ENCODE data around the gene RPL18A.

Gene RPL18A

GRCh38 chr19:17855280-17856152, 4.2 kb upstream of the RPL18A start:
- DNase-seq = peak; percentile 72 to 83 (median 78)
- peaks cover 8% of the 10 kb centered on the region for H3K4me1 ChIP-seq (ENCODE audit: control insufficient read depth, insufficient read depth, low read length, poor library complexity, severe bottlenecking)
- no peaks in the 10 kb centered on the region for H3K27me3 ChIP-seq (replicated peaks; ENCODE audit: control insufficient read depth, insufficient read depth, low read length, poor library complexity, severe bottlenecking)
- no peaks in the 10 kb centered on the region for H3K9me3 ChIP-seq (ENCODE audit: control insufficient read depth, low read length)
- no peak overlapping the region for H3K4me3 ChIP-seq (ENCODE audit: insufficient read depth, low read depth, low read length, poor library complexity, severe bottlenecking)
- H3K27ac ChIP-seq (ENCODE audit: insufficient read depth, low read length, poor library complexity, severe bottlenecking) = no peak overlapping the region
- no peaks in the 10 kb centered on the region for H3K36me3 ChIP-seq (ENCODE audit: control insufficient read depth, insufficient read depth, low read length)

- H3K4me3 ChIP-seq (ENCODE audit: insufficient read depth, low read depth, low read length, poor library complexity, severe bottlenecking) = peak overlapping the region; percentile 83
- H3K36me3 ChIP-seq (ENCODE audit: control insufficient read depth, insufficient read depth, low read length) = peaks cover 36% of the 10 kb centered on the region
- peaks cover 12% of the 10 kb centered on the region for H3K4me1 ChIP-seq (ENCODE audit: control insufficient read depth, insufficient read depth, low read length, poor library complexity, severe bottlenecking)
- peak overlapping the region; percentile 73 for H3K27ac ChIP-seq (ENCODE audit: insufficient read depth, low read length, poor library complexity, severe bottlenecking)
- no peaks in the 10 kb centered on the region for H3K27me3 ChIP-seq (replicated peaks; ENCODE audit: control insufficient read depth, insufficient read depth, low read length, poor library complexity, severe bottlenecking)
- H3K9me3 ChIP-seq (ENCODE audit: control insufficient read depth, low read length) = no peaks in the 10 kb centered on the region
- no peak for DNase-seq
Observed at GRCh38 chr19:17860331-17860992, 752 bp downstream of the RPL18A start.

- no peaks in the 10 kb centered on the region for H3K9me3 ChIP-seq (ENCODE audit: control insufficient read depth, low read length)
- H3K4me1 ChIP-seq (ENCODE audit: control insufficient read depth, insufficient read depth, low read length, poor library complexity, severe bottlenecking) = peaks cover 12% of the 10 kb centered on the region
- H3K36me3 ChIP-seq (ENCODE audit: control insufficient read depth, insufficient read depth, low read length) = peaks cover 36% of the 10 kb centered on the region
- peak overlapping the region; percentile 29 for H3K27ac ChIP-seq (ENCODE audit: insufficient read depth, low read length, poor library complexity, severe bottlenecking)
- H3K27me3 ChIP-seq (replicated peaks; ENCODE audit: control insufficient read depth, insufficient read depth, low read length, poor library complexity, severe bottlenecking) = no peaks in the 10 kb centered on the region
- H3K4me3 ChIP-seq (ENCODE audit: insufficient read depth, low read depth, low read length, poor library complexity, severe bottlenecking) = peak overlapping the region; percentile 83
- no peak for DNase-seq
Observed at GRCh38 chr19:17860993-17861360, 1.3 kb downstream of the RPL18A start.

GRCh38 chr19:17861542-17862402, 2.1 kb downstream of the RPL18A start:
- H3K36me3 ChIP-seq (ENCODE audit: control insufficient read depth, insufficient read depth, low read length) = peaks cover 36% of the 10 kb centered on the region
- DNase-seq = no peak
- no peaks in the 10 kb centered on the region for H3K9me3 ChIP-seq (ENCODE audit: control insufficient read depth, low read length)
- H3K4me1 ChIP-seq (ENCODE audit: control insufficient read depth, insufficient read depth, low read length, poor library complexity, severe bottlenecking) = peaks cover 12% of the 10 kb centered on the region
- no peaks in the 10 kb centered on the region for H3K27me3 ChIP-seq (replicated peaks; ENCODE audit: control insufficient read depth, insufficient read depth, low read length, poor library complexity, severe bottlenecking)
- H3K27ac ChIP-seq (ENCODE audit: insufficient read depth, low read length, poor library complexity, severe bottlenecking) = peak overlapping the region; percentile 29
- H3K4me3 ChIP-seq (ENCODE audit: insufficient read depth, low read depth, low read length, poor library complexity, severe bottlenecking) = no peak overlapping the region

GRCh38 chr19:17862711-17863519, 3.2 kb downstream of the RPL18A start:
- Histone ChIP-seq H3K36me3 (ENCODE audit: control insufficient read depth, insufficient read depth, low read length) (peaks cover 36% of the 10 kb centered on the region), H3K9me3 (ENCODE audit: control insufficient read depth, low read length) (no peaks in the 10 kb centered on the region), H3K4me3 (ENCODE audit: insufficient read depth, low read depth, low read length, poor library complexity, severe bottlenecking) (no peak overlapping the region), H3K4me1 (ENCODE audit: control insufficient read depth, insufficient read depth, low read length, poor library complexity, severe bottlenecking) (peaks cover 12% of the 10 kb centered on the region), H3K27ac (ENCODE audit: insufficient read depth, low read length, poor library complexity, severe bottlenecking) (no peak overlapping the region), H3K27me3 (replicated peaks; ENCODE audit: control insufficient read depth, insufficient read depth, low read length, poor library complexity, severe bottlenecking) (no peaks in the 10 kb centered on the region)
- DNase-seq = no peak

GRCh38 chr19:17863520-17864182, 3.9 kb downstream of the RPL18A start:
- Histone ChIP-seq H3K9me3 (ENCODE audit: control insufficient read depth, low read length) (no peaks in the 10 kb centered on the region), H3K27me3 (replicated peaks; ENCODE audit: control insufficient read depth, insufficient read depth, low read length, poor library complexity, severe bottlenecking) (no peaks in the 10 kb centered on the region), H3K36me3 (ENCODE audit: control insufficient read depth, insufficient read depth, low read length) (peaks cover 36% of the 10 kb centered on the region), H3K4me3 (ENCODE audit: insufficient read depth, low read depth, low read length, poor library complexity, severe bottlenecking) (no peak overlapping the region), H3K27ac (ENCODE audit: insufficient read depth, low read length, poor library complexity, severe bottlenecking) (no peak overlapping the region), H3K4me1 (ENCODE audit: control insufficient read depth, insufficient read depth, low read length, poor library complexity, severe bottlenecking) (peaks cover 12% of the 10 kb centered on the region)
- DNase-seq = no peak

- Histone ChIP-seq H3K36me3 (ENCODE audit: control insufficient read depth, insufficient read depth, low read length) (peaks cover 36% of the 10 kb centered on the region), H3K27me3 (replicated peaks; ENCODE audit: control insufficient read depth, insufficient read depth, low read length, poor library complexity, severe bottlenecking) (no peaks in the 10 kb centered on the region), H3K27ac (ENCODE audit: insufficient read depth, low read length, poor library complexity, severe bottlenecking) (no peak overlapping the region), H3K4me1 (ENCODE audit: control insufficient read depth, insufficient read depth, low read length, poor library complexity, severe bottlenecking) (peaks cover 8% of the 10 kb centered on the region), H3K4me3 (ENCODE audit: insufficient read depth, low read depth, low read length, poor library complexity, severe bottlenecking) (no peak overlapping the region), H3K9me3 (ENCODE audit: control insufficient read depth, low read length) (no peaks in the 10 kb centered on the region)
- DNase-seq = no peak
Observed at GRCh38 chr19:17865364-17866311, 5.9 kb downstream of the RPL18A start.

GRCh38 chr19:17866312-17866963, 6.7 kb downstream of the RPL18A start:
- H3K4me3 ChIP-seq (ENCODE audit: insufficient read depth, low read depth, low read length, poor library complexity, severe bottlenecking) = no peak overlapping the region
- H3K9me3 ChIP-seq (ENCODE audit: control insufficient read depth, low read length) = no peaks in the 10 kb centered on the region
- no peaks in the 10 kb centered on the region for H3K27me3 ChIP-seq (replicated peaks; ENCODE audit: control insufficient read depth, insufficient read depth, low read length, poor library complexity, severe bottlenecking)
- no peak overlapping the region for H3K27ac ChIP-seq (ENCODE audit: insufficient read depth, low read length, poor library complexity, severe bottlenecking)
- DNase-seq = no peak
- H3K4me1 ChIP-seq (ENCODE audit: control insufficient read depth, insufficient read depth, low read length, poor library complexity, severe bottlenecking) = peaks cover 3% of the 10 kb centered on the region
- peaks cover 34% of the 10 kb centered on the region for H3K36me3 ChIP-seq (ENCODE audit: control insufficient read depth, insufficient read depth, low read length)
